HuH-7 (cell line): ENCODE data around the gene NRG3.

Experiments
- DNase-seq: peaks from one replicate; pipeline ENCODE4 v3.0.0; 2011; ENCODE audit warnings: low spot score

NRG3 gene

GRCh38 chr10:82213784-82214183 lies 338.8 kb downstream of the NRG3 start:
- no peak for DNase-seq

- DNase-seq = no peak
These were observed 346.1 kb downstream of the NRG3 start for GRCh38 chr10:82221056-82221455.

GRCh38 chr10:82221601-82222149 lies 346.7 kb downstream of the NRG3 start:
- no peak for DNase-seq

GRCh38 chr10:82228701-82229100 lies 353.7 kb downstream of the NRG3 start:
- DNase-seq = no peak

GRCh38 chr10:82234173-82234572 lies 359.2 kb downstream of the NRG3 start:
- no peak for DNase-seq

- DNase-seq = no peak
These were observed 361.2 kb downstream of the NRG3 start for GRCh38 chr10:82236084-82236731.

GRCh38 chr10:82238291-82238690 lies 363.3 kb downstream of the NRG3 start:
- no peak for DNase-seq

- DNase-seq = no peak
These were observed 365.4 kb downstream of the NRG3 start for GRCh38 chr10:82240408-82240807.

GRCh38 chr10:82242778-82243177 lies 367.8 kb downstream of the NRG3 start:
- DNase-seq = no peak

GRCh38 chr10:82245157-82245556 lies 370.2 kb downstream of the NRG3 start:
- no peak for DNase-seq

GRCh38 chr10:82245906-82246560 lies 371.0 kb downstream of the NRG3 start:
- no peak for DNase-seq

GRCh38 chr10:82249141-82249540 lies 374.1 kb downstream of the NRG3 start:
- no peak for DNase-seq

GRCh38 chr10:82251222-82251906 lies 376.4 kb downstream of the NRG3 start:
- DNase-seq = no peak

- no peak for DNase-seq
These were observed 377.1 kb downstream of the NRG3 start for GRCh38 chr10:82252081-82252480.

- DNase-seq = no peak
These were observed 379.2 kb downstream of the NRG3 start for GRCh38 chr10:82254237-82254636.

GRCh38 chr10:82256275-82256674 lies 381.3 kb downstream of the NRG3 start:
- no peak for DNase-seq

- no peak for DNase-seq
These were observed 391.4 kb downstream of the NRG3 start for GRCh38 chr10:82266438-82266837.

- DNase-seq = no peak
These were observed 392.0 kb downstream of the NRG3 start for GRCh38 chr10:82267014-82267413.

- DNase-seq = no peak
These were observed 392.5 kb downstream of the NRG3 start for GRCh38 chr10:82267465-82267864.

GRCh38 chr10:82267960-82268359 lies 393.0 kb downstream of the NRG3 start:
- no peak for DNase-seq

GRCh38 chr10:82277591-82277990 lies 402.6 kb downstream of the NRG3 start:
- DNase-seq = no peak

GRCh38 chr10:82278401-82279182 lies 403.6 kb downstream of the NRG3 start:
- DNase-seq = no peak
